ENCODE results near the gene ATF6.

Gene ATF6

DNA sequence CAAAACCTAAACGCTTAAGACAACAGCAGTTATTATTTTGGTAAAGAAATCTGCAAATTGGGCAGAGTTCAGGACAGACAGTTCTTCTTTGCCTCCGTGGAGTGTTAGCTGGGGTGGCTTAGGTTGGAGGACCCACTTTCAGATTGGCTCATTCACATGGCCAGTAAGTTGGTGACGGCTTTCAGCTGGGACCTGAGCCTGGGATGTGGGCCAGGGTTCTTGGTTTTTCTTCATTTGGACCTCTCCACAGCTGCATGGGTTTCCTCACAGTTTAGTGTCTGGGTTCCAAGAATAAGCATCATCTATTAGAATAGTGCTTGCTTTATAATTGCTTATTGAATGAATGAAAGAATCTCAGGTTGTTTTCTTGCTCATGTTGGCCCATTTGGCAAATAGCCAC lies 72.2 kb downstream of the ATF6 start:
- DNase-seq = no peak

GRCh38 chr1:161838885-161839284 lies 72.8 kb downstream of the ATF6 start:
- DNase-seq = no peak

DNA sequence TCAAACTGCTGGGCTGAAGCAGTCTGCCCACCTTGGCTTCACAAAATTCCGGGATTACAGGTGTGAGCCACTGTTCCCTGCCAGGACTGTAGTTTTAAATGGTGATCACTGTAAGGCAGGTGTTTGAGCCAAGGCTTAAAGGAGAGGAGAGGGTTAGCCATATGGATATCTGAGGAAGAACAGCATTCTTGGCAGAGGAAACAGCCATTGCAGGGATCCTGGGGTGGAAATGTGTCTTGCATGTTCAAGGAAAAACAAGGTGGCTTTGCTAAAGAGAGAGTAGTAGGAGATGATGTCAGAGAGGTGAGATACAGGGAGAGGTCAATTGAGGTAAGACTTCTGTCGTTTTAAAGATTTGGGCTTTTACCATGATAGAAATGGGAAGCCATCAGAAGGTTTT lies 73.5 kb downstream of the ATF6 start:
- DNase-seq = no peak

GRCh38 chr1:161840363-161840762 lies 74.2 kb downstream of the ATF6 start:
- no peak for DNase-seq

DNA sequence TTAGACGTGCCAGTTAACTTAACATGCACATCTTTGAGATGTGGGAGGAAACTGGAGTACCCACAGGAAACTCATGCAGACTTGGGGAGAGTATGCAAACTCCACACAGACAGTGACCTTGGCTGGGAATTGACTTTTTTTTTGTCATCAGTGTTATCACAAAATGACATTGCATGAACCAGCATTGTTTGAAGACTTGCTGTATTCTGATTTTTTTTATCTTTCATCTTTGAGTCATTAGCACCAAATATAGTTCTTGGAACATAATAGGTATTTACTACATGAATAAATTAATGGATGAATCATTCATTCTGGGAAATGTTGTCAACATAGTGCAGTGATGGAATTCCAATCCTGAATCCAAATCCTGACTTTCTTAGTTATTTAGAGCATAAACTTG lies 77.0 kb downstream of the ATF6 start:
- no peak for DNase-seq

GRCh38 chr1:161844696-161845095 lies 78.6 kb downstream of the ATF6 start:
- no peak for DNase-seq

DNA sequence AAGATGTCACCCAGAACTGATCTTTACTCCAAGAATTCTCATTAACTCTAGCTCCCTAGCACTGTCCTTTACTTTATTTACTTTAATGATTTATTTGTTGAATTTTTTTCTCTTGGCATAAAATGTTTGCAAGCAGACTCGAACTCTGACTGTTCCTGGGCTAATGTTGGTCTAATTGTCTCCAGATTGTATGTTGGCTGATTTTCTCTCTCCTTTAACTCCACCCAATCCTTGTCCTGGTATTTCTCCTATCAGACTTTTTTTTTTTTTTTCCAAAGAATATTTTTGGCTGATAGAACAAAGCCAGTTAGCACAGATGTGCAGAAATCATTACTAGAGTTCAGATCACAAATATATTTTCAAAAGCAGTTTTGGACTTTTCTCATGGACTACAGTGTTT lies 82.6 kb downstream of the ATF6 start:
- DNase-seq = no peak

- DNase-seq = no peak
Observed at GRCh38 chr1:161849518-161849917, 83.4 kb downstream of the ATF6 start.

GRCh38 chr1:161855260-161855659 lies 89.1 kb downstream of the ATF6 start:
- DNase-seq = no peak

- no peak for DNase-seq
Observed at GRCh38 chr1:161858271-161858670, 92.2 kb downstream of the ATF6 start.

- no peak for DNase-seq
Observed at GRCh38 chr1:161863549-161863948, 97.4 kb downstream of the ATF6 start.

- no peak for DNase-seq
Observed at GRCh38 chr1:161864577-161864976, 98.5 kb downstream of the ATF6 start.

DNA sequence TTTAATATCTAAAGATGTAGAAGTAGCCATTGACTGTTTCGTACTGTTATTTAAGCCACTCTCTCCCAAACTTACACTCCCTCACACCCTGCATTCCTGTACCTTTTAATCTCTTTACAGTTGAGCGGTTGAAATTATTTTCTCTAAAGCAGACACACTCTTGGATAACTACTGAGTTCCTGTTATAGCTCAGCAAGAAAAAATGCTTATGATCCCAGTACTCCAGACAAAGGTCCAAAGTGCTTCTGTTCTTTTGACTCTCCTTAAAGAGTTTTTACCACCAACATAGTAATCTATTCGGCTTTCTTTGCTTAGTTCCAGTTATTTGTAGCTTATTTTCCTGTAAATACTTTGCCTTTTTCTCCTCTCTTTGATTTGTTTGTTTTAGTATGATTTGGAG lies 100.1 kb downstream of the ATF6 start:
- no peak for DNase-seq

DNA sequence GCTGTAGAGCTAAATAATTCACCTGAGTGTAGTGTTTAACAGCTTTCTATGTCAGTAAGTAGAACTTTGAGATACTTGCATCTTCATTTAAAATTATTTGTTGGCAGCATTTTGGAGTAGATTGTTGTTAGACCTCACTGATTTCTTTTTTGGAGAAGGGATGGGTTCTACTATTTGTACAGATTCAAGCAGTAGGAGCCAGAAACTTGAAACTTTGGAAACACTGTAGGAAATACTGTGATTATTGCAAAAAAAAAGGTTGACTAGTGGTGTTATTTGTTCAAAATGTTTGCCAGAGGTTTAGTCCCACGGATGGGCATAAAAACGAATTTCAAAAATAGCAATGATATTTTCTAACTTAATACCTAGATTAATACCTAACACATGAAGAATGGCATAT lies 102.7 kb downstream of the ATF6 start:
- DNase-seq = no peak

GRCh38 chr1:161869291-161869690 lies 103.2 kb downstream of the ATF6 start:
- DNase-seq = no peak

- DNase-seq = no peak
Observed at GRCh38 chr1:161872506-161872905, 106.4 kb downstream of the ATF6 start.

- no peak for DNase-seq
Observed at GRCh38 chr1:161879261-161879660, 113.1 kb downstream of the ATF6 start.

GRCh38 chr1:161884475-161884874 lies 118.4 kb downstream of the ATF6 start:
- DNase-seq = no peak

DNA sequence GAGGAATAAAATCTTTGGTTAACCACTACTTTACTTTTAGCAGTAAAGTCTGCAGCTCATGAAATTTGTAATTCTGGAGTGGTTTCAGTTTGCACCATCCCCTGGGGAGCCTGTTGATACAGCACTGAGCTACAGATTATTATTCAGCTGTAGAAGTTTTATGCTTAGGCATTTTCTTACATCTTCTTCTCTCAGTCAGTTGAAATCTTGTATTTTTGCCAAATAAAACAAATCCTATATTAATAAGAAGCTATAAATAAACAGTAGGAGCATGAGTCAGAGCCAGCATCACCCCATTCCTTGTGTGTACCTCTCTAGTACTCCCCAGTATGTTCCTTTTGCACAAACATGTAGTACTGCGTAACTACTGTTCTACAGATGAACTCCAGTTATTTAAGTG lies 118.9 kb downstream of the ATF6 start:
- no peak for DNase-seq

- no peak for DNase-seq
Observed at GRCh38 chr1:161885759-161886158, 119.6 kb downstream of the ATF6 start.

- DNase-seq = no peak
Observed at GRCh38 chr1:161886589-161886988, 120.5 kb downstream of the ATF6 start.

DNA sequence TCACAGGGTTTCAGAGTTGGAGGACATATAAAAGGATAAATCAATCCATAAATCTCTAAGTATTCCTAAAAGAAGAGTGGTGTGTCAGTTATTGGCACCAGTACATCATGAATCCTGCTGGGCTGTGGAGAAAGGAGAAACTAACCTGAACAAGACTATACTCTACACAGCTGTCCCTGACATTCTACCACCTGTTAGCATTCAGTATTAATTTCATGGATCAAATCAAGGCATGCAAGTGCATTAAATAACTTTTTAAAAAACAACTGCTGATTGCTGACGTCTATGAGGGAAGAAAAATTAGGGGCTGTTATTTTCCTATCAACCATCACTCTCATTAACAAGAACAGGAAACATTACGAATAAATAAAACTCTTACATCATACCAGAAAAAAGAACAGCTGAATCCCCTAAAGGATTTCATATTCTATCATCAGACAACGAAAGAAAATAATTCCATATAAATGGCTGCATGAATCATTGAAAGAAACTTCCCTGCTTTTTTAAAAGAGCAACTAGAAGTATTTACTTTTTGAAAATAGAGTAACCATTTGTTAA lies 121.7 kb downstream of the ATF6 start:
- DNase-seq = no peak

- no peak for DNase-seq
Observed at GRCh38 chr1:161890574-161890973, 124.5 kb downstream of the ATF6 start.

DNA sequence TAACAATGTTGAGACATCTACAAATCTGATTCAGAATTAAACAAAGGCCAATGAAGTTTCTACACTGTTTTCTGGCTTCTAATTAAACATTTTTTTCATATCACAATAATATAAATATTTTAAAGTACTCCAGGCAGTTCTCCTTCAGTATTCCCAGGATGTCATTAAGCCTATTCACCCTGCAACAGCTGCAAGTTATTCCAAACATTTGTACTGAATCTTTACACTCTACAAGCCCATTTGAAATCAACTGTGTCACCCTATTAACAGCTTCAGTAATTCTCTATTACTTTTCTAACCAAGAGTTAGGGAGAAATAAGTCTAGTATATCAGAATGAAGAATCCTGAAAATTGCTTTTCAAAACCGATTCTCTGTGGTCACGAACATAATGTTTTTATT lies 133.0 kb downstream of the ATF6 start:
- no peak for DNase-seq

DNA sequence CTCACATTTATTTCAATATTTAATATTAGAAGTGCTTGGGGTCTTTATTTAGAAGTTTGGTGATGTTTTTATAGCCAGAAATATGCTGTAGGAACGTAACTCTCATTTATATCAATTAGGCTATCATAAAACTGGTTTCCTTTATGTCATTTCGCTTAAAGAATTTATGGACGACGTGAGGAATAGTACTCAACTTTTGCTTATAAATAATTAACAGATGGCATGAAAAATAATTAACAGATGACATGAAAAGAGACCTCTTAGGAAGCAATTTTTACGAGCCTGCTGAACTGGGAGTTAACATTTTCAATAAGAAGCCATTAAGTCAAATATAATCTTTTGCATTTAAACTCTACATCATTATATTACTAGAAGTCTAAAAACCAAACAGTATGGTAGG lies 134.0 kb downstream of the ATF6 start:
- DNase-seq = no peak

DNA sequence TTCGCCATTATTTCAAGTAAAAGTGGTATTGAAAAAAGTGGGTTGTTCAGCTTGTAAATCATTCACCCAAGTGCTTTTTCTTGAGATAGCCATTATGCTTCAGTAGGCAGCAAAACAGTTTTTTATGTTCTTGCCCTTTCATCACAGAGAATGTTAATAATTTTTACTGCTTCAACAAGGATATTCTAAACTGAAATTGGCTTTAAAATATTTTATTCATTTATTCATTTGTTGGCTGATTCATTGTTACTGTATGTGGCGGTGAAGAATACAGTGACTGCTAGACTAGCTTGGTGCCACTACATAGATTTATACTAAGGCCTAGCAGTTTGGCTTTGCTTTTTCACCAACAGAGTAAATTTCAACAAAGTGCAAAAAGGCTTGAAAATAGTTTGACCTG lies 136.1 kb downstream of the ATF6 start:
- DNase-seq = no peak

Data from NCI-H1417 treated with DMSO at 0.1 percent for 48 hours (cell line).